SU-DHL-6 (cell line): Measurements from ENCODE around the gene SLC19A1.

ENCODE experiments used
- EZH2phosphoT487 ChIP-seq: fragments of 200-600 bp; sonication (generic), shearing (Covaris generic); conservative IDR thresholded peaks from 2 replicates; pipeline ENCODE4 v1.6.1; 2018; ENCODE audit warnings: mild to moderate bottlenecking, antibody characterized with exemption, low read length, moderate library complexity, mixed read lengths
- TF ChIP-seq, protein P1 (sequence below): fragments of 200-600 bp; sonication (generic); IDR thresholded peaks from one replicate; pipeline ENCODE4 v1.5.1; 2017; ENCODE audit warnings: antibody characterized with exemption, mild to moderate bottlenecking, low read length, moderate library complexity; ENCODE audit not compliant: insufficient read depth, poor library complexity, severe bottlenecking

DNA sequence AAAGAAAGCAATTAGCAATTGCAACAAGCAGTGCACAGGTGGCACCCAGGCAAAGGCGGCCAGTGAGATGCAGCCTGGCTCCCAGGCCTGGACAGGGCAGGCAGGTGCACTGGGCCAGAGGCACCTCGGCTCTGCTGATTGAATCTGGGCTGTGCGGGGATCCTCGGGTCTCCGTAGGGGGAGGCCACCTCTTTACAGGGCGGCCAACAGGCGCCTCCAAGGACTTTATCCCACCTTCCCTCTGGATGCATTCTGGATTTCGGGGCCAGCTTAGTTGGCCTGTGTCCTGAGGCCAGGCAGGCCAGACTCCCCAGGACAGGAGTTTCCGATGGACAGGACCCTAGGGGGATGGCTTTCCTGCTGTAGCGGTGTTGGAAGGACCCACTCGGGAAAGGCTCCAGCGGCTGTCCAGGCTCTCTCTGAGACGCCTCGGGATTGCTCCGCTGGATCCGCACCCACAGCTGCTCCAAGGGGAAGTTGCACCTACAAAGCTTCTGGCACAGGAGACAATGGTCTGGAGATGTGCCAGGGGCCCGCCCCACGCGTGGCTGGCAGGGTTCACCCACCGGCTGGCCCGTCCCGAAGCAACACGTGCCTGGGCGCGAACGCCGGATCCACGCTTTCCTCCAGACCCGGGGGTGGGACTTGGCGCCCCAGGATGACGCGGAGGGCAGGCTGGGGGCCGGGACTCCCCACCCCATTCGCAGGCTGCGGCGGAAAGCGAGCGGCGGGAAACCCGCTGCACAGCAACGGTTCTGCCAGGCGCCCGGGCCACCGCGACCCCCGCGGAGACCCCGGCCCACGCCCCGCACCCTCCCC is 810 bp downstream of the SLC19A1 start:
- TF ChIP-seq, protein P1, sequence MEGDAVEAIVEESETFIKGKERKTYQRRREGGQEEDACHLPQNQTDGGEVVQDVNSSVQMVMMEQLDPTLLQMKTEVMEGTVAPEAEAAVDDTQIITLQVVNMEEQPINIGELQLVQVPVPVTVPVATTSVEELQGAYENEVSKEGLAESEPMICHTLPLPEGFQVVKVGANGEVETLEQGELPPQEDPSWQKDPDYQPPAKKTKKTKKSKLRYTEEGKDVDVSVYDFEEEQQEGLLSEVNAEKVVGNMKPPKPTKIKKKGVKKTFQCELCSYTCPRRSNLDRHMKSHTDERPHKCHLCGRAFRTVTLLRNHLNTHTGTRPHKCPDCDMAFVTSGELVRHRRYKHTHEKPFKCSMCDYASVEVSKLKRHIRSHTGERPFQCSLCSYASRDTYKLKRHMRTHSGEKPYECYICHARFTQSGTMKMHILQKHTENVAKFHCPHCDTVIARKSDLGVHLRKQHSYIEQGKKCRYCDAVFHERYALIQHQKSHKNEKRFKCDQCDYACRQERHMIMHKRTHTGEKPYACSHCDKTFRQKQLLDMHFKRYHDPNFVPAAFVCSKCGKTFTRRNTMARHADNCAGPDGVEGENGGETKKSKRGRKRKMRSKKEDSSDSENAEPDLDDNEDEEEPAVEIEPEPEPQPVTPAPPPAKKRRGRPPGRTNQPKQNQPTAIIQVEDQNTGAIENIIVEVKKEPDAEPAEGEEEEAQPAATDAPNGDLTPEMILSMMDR = no peak
- no peak for TF ChIP-seq EZH2phosphoT487
